ENCODE data around the gene MGMT.

GRCh38 chr10:129758207-129759021 lies 291.4 kb downstream of the MGMT start:
- no peak for TF ChIP-seq CTCF (IDR thresholded peaks at IDR 0.05; ENCODE audit: poor library complexity, severe bottlenecking)
- no peak for TF ChIP-seq POLR2AphosphoS5 (IDR thresholded peaks at IDR 0.05)
- TF ChIP-seq REST (IDR thresholded peaks at IDR 0.05; ENCODE audit: borderline replicate concordance) = no peak
- TF ChIP-seq SMC3 (conservative IDR thresholded peaks at IDR 0.05; ENCODE audit: poor library complexity) = no peak
- TF ChIP-seq RAD21 (conservative IDR thresholded peaks at IDR 0.05) = no peak
- no peak for TF ChIP-seq EZH2 (IDR thresholded peaks at IDR 0.05; ENCODE audit: borderline replicate concordance, insufficient read depth, low read length, poor library complexity, severe bottlenecking)
- no peak for TF ChIP-seq MXI1 (conservative IDR thresholded peaks at IDR 0.05; ENCODE audit: poor library complexity, severe bottlenecking)
- TF ChIP-seq TAF1 (IDR thresholded peaks at IDR 0.05; ENCODE audit: low read depth) = no peak
- no peak for TF ChIP-seq EP300 (conservative IDR thresholded peaks at IDR 0.05; ENCODE audit: poor library complexity, severe bottlenecking)

Measured in neural cell (in vitro differentiated cells).